Measurements from ENCODE around the gene MAP7D2.

The MAP7D2 gene

DNA sequence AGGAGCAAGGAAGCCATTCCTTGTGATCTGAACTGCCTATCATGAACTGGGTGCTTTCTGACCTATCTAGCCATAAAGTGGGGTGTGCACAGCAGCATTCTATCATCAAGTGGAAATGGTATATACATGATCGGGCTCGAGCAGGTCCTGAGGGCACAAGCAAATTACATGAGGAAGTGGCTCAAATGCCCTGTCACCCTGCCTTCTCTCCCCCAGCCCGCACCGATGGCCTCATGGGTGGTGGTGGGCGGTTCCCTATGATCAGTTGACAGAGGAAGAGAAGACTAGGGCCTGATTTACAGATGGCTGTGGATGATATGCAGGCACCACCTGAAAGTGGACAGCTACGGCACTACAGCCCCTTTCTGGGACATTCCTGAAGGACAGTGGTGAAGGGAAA is 79.5 kb downstream of the MAP7D2 start:
- DNase-seq = no peak

DNA sequence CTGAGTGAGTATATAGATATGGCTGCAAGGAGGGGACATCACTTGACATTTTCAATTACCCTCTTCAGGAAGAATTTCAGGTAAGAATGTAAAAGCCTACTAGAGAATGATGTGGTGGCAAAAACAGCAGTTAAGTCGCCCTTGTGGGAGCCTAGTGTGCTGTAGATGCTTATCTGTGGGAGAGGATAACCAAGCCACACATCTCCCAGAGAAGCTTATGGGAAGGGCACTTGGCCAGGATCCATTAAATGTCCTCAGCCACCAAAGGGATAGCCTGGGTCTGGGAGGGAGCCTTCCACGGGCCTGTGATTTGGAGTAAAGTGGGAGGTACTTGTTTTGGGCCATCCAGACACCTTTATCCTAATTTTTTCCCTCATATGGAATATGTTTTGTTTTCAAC is 84.5 kb downstream of the MAP7D2 start:
- DNase-seq = no peak

DNA sequence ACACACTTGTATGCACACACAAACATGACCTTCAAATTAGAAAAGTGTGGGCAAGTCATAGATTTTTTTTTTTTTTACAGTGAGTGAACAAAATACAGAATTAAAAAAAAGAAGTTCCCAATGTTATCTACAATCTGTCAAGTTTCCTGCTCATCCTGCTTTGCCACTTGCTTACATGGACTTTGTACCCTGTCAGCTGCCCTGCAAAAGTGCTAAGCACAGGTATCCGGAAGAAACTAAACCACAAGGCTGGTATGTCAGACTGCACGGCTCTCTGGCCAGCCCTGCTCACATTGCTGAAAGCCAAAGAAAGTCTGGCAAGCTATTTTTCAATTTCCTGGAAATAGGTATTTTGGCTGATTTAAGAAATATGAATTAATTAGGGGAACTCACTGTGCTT is 87.0 kb downstream of the MAP7D2 start:
- no peak for DNase-seq

DNA sequence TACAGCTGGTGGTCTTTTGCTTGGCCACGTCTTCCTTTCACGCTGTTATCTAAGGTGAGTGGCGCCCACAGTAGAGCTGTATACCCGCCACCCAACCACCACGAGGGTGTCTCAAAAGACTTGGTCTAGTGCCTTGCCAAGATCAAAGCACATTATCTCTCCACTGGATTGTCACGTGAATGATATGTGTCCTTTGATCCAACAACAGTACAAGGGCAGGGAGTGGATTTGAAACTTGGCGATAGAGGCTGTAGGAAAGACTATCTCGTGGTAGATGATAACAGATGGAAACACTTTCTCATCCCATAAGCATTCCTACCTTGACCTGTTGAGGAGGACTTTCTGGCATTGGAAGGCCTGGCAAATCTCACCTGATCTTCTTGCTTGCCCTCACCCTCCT is 88.1 kb downstream of the MAP7D2 start:
- no peak for DNase-seq

DNA sequence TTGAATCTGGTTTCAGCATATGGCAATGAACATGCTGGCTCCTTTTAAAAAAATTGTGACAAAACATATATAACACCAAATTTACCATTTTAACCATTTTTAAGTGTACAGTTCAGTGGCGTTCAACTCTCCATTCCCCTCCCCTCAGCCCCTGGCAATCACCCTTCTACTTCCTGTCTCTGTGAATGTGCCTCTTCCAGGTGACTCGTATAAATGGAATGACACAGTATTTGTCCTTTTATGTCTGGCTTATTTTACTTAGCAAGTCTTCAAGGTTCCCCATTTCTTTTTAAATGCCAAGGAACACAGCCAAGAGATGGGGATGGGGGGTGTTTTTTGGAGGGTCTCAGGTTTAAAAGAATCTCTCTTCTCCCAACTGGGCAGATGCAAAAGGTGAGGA is 90.4 kb downstream of the MAP7D2 start:
- DNase-seq = no peak

DNA sequence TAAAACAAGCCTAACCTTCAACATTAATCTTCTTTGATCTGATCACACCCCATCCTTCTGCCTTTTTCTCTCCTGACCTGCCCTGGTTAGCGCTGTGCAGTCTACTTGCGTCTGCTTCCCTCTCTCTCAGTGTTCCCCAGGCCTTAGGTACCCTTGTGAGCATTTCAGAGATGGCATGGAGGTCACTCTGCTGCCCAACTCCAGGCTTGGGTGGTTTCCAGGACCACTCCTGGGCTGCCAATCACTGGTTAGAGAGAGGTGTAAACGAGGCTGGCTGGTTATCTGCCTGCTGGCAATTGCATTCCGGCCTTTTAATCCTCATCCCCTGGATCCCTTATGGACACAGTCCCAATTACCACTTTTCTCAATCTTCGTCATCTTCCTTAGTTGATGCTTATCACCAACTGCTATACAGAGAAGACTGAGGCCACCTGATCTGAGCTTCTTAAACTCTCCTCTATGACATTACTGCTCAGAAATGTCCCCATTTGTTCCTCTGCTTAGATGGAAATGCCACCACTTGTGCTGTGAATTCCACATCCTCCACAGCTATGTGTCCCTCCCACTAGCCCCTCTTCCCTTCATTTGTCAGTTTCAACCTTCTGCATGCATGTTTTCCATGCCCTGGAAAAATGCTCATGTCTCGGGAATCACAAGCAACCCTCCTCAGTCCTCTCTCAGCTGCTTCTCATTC is 96.9 kb downstream of the MAP7D2 start:
- DNase-seq = no peak

DNA sequence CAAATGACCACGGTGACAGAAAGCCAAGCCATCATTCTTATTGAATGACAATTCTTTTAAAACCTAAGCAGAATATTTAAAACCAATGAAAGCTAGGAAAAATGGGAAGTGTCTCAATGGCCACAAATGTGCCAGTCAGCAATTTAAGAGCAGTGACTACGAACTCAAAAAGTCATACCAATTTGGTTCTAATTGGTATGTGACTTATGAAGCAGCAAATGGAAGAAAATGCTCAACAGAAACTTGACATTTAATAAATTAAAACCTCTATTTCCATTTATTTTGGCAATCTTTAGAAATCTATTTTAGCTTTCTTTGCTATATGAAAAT is 100.1 kb downstream of the MAP7D2 start:
- DNase-seq = no peak

DNA sequence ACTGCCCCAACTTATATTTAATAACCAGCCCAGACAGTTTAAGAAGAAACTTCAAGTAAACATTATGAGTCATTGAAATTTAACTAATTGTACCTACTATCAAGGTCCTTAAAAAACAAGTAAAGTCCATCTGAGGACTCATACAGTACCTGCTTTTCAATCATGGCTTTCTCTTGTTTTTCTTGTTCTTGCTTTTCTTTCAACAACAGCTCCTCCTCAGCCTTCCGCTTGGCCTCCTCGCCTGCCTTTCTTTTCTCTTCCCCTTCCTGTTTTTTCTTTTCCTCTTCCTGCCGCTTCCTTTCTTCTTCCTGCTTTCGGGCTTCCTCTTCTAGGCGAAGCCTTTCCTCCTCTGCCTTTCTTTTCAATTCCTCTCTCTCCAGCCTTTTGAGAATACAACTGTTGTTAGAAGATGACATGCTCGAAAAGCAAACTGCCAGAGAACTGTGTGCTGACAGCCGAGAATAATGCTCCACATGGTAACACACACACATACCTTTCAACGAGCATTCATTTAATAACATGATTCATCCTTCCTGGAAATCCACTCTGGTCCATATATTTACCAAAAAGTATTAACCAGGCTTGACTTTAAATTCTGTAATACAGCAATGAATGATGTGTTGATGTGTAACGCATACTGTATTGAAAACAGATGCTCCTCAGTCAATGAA is 100.6 kb downstream of the MAP7D2 start:
- DNase-seq = no peak

DNA sequence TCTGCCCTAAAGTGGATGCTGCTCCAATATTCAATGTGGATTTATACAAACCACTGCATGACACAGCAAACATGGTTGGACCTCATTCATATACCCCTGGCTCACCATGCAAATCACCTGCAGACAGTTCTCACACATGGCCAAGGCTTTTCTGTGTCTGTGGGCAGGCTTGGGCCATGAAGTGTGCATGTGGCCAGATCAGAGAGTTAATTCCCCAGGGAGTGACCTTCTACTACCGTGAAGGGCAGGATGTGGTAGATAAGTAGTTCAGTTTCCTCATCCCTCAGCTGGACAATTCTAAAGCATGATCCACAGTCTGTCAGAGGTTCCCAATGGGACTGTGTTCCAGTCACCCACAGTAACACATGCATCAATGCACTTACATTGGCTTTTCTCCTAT is 101.3 kb downstream of the MAP7D2 start:
- DNase-seq = no peak

DNA sequence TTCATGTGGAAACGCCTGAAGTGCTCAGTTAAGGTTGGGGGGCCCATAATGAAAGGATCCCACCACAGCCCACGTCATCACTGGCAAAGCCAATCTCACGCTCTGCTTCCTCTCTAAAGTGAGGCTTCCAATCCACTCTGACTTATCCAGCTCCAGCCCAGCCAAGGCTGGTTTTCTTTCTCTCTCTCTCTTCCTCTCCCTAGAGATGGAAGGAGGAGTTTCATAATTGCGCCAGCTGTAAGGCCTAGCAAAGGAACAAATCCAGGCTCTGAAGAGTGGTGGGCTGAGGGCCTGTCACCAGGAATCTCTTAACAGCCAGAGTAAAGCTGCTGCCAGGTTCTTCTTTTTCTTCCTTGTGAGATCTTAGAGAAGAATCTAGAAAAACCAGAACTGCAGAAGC is 105.1 kb downstream of the MAP7D2 start:
- no peak for DNase-seq

DNA sequence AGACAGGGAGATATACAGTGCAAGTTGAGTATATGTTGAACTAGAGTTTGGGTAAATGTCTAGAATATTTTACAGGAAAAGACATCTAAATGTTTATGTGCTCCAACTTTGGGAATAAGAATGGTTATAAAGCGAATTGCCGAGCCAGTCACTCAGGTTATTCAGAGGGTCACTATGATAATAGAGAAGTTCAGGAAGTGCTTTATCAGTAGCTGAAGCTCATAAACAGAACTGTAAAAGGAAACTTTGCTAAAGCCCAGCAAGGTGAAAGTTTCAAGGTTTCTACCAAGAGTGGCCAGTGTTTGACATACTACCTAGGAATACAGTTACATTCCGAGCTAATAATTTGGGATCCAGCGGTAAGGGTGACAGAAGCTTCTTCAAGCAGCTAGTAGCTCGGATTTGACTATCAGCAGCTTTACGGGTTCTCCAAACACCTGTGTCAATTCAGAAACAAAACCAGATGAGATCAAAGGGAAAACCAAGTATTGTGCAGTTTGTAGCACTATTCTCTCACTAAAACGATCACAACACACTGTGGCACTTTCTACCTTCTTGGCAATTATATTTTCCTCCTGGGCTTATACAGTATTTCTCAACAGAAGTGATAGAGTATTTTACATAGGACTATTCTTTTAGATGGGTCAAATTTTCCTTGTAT is 108.6 kb downstream of the MAP7D2 start:
- no peak for DNase-seq

DNA sequence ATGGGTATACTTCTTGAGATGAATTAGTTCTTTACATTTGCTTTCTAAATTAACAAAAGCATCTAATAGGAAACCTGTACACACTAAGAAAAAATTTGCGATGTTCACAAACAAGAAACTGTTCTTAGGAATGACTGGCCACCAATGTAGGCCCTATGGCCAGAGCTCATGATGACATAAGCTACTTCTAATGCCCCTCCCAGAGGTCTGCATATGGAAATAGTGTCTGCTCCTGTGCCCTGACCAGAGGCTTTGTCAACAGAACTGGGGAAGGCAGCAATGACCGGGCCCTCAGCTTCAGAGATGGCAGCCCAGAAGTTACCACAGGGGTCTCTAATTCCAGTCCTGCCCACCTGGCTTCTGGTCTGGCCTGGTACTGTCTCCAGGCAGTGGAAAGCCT is 110.8 kb downstream of the MAP7D2 start:
- DNase-seq = no peak

DNA sequence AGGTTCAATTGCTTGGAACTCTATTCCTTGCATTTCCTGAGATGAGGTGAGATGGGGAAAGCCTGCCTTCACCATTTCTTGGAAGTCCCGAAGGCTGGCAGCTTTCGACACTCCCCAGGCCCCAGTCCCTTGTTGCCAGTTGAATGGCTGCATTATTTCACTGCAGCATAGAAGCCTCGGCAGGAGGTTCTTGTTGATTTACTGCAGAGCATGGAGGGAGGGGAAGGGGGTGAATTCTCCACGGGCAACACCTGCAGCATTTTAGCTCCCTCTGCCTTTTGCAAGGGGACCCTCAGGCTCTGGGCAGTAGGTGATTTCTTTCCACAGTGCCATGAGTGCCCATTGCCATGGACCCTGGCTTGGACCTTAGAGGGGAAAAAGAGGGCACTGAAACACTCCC is 115.1 kb downstream of the MAP7D2 start:
- DNase-seq = no peak

DNA sequence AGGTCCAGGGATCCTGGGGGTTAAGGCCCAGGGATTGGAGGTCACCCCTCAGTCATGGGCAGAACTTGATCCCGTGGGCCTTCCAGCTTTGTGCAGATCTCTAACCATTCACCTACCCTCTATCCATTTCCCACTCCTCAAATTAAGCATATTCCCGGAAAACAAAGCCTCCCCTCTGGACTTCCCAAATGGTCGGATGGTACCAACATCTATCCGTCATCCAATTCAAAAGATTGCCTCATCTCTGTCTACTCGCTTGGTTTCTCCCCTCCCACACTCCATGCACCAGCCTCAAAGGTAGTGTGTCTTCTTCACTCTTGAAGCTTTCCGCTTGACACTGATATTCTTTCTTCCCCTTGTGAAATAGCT is 125.4 kb downstream of the MAP7D2 start:
- DNase-seq = no peak

DNA sequence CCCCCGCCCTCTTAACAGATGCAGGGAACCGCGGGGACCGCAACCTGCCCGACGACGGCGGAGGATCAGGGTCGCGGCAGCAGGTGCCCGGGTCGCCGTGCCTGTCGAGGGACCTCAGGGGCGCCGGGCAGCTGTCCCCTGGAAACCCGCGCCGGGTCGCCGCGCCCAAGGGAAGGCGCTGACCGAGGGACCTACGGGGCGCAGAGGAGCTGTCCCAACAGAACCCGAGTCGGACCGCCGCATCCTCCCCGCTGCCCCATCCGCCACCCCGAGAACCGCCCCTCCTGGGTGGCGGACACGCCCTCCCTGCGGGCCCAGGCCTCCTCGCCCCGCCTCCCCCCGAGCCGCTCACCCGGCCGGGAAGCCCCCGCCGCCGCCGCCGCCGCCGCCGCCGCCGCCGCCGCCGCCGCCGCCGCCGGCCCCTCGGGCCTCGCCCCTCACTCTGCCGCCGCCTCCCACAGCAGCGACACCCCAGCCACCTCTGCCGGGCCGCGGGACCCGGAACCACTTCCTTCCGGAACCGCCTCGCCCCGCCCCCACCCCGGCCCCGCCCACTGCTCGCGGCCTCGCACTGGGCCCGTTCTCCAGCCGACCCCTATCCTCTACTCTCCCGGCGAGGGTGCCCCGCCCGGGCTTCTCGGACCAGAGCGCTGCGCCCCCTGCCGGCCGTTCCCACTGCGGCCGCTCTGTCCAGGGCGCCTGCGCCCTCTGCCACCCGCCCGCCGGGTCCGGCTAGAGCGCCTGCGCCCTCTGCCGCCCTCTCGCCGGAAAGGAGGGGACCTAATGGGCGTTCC is 126.0 kb downstream of the MAP7D2 start, which contains the start of gene BCLAF3:
Gene BCLAF3, minus strand, starts transcription at position 506 of the 794 bp plus-strand sequence. CDS start 20,797 bp downstream, outside the sequence.
- peak; percentile 75 for DNase-seq

DNA sequence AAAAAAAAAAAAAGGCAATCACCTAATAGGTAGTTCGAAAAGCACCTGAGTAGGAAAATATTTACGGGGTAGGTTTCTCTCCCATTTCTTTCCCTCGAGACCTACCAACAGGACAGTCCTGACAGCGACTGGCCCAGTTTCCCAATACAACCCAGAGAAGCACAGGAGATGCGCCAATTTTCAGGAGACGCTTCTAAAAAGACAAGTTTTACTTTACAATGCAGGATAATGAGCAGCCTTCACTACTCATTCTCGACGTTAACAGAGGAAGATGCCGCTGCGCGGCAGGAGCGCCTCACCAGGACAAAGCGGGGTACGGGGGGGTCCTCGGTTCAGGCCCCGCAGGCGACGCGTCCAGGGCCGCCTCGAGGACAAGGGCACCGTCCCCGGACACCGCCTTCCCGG is 126.6 kb downstream of the MAP7D2 start:
- DNase-seq = no peak

DNA sequence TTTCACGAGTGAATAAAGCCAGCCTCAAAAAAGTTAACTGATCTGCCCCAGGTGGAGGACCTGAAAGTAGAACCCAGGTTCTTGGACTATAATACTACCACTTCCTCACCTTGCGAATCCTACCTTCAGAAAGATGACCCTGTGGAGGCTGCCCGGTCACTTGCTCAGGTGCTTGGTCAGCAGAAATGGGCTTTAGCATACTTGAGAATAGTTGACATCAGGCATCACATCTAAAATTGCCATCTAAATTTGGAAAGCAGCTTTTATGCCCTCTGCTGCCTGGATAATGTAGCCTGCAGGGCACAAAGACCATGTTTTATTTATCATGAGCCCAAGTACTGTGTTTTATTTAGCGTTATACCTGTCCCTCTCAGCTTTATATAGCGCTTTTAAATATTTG is 128.9 kb downstream of the MAP7D2 start:
- no peak for DNase-seq

DNA sequence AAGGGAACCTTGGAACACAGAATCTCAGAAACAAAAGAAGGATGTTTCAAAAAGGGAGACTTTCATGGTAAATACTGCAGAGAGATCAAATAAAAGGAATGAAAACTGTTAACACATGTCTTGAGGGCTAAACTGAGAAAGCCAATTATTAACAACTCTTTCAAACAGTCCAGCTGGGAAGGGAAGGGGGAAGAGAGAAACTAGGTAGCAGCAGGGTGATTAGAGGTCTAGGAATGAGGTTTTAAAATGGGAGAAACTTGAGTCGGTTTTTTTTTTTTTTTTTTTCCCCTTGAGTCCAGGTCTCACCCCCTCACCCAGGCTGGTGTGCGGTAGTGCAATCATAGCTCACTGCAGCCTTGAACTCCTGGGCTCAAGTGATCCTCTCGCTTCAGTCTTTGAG is 130.2 kb downstream of the MAP7D2 start:
- DNase-seq = no peak

DNA sequence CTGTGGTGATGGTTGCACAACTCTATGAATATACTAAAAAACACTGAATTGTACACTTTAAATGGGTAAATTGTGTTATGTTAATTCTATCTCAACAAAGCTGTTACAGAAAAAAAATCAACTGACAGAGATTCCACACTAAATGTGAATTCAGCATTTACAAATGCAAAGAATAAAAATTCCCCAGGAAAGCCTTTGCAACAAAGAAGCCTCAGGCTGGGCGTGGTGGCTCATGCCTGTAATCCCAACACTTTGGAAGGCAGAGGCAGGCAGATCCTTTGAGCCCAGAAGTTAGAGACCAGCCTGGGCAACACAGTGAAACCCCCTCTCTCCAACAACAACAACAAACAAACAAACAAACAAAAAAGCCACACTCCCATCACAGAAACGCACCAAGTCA is 134.8 kb downstream of the MAP7D2 start:
- no peak for DNase-seq

DNA sequence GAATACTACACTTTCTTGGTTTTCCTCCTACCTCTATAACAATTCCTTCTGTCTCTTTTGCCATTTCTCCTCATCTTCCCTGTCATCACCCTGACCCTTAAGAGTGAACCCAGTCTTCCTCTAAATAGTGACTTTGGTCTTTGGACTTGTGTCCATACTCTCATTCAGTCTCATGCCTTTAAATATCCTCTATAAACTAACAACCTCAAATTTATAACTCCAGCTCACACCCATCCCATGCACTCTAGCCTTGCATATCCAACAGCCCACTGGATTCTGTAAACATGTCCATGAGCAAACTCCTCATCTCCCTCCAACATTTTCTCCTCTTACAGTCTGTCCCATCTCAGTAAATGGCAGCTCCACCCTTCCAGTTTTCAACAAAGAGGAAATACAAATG is 140.9 kb downstream of the MAP7D2 start:
- DNase-seq = no peak

DNA sequence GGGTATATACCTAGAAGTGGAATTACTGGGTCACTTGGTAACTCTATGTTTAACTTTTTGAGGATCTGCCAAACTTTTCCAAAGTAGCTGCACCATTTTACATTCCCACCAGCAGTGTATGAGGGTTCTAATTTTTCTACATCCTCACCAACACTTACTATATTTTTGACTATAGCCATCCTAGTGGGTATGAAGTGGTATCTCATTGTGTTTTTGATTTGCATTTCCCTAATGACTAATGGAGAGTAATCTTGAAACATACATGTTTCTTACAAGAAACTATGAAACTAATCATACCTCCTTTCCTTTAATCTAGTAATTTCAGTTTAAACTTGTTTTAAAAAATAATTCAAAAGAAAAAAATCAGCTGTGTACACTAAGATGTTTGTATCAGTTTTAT is 143.7 kb downstream of the MAP7D2 start:
- no peak for DNase-seq

DNA sequence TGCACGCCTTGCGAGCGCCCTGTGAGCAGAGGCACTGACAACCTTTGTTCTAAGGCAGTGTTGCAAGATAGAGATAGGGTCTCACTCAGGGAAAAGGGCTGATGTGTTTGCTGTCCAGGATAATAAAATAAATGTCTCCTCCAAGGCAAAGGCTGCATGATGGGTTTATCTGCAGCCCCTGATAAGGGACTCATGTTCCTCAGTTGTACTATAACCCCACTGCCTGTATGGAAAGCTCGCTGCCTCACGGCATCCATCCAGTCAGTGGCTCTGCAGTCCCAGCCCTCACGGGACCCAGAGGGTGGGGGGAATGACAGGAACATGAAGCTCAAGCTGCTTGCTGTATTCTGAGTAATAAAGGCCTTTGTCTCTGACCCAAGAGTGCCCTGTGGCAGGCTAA is 148.4 kb downstream of the MAP7D2 start:
- DNase-seq = no peak

DNA sequence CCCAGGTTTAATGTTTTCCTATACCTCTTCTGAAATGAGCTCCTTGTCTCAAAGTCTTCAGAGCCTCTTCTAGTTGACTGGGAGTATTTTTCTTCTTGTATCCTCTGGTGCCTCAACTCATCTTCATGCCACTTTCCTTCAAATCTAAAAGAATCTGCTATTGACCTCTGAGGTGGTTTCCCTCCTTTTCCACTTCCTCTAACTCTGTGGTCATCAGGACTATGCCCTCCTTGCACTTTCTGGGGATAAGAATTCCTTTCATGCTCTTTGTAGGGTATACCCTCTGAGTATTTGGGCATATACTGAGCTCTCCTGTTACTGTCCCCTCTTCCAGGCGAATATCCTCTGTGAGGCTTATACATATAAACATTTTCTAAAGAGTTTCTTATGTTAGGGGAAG is 150.7 kb downstream of the MAP7D2 start:
- DNase-seq = no peak

Data from DMS 273 treated with DMSO at 0.1 percent for 48 hours (cell line).